Stimulated activated CD4-positive, alpha-beta T cell treated with anti-CD3 and anti-CD28 coated beads, Interleukin-4, amount 100 ng/mL, for 24 hours (primary cell): ENCODE data around the gene REM1.
"Not testable (repeated sequence)": the region's sequence is repeated elsewhere in the genome, so short reads cannot be mapped to it uniquely, and the experiment has no call there.

ENCODE experiments used
- DNase-seq: peaks from one replicate; pipeline ENCODE4 v3.0.0-alpha.2; 2020

The REM1 gene

DNA sequence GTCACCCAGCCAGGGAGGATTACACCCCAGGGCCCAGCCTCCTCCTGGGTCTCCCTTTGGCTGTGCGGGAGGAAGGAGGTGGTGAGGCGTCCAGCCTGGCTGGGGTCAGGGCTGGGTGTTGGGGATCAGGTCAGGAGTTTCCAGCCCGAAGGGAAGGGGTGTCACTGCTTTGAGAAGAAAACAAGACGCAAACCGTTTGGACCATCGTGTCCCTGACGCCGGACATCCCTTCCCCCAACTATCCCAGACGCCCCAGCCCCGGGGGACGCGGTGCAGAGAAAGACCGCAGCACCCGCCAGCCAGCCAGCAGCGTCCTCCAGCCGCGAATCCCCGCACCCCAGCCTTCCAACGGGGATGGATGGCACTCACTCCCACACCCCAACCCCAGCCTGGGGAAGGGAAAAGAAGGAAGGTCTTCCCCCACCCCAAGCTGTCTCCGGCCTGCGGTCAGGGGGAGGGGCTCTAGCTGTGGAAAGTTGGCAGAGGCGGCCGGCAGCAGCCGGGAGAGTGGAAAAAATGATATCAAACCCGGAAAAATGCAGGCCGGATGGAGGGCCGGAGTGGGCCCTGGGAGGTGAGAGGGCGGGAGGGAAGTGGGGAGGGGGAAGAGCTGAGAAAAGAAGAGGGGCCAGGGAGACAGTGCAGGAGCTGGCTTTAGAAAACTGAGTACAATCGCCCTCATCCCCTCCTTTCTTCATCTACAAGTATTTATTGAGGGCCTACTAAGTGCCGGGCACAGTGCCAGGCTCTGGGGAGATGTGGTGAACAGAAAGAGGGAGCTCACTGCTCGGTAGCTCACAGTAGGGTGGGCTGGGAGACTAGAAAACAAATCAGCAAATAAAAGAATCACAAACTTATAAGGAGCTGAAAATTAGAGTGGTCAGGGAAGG lies 10.6 kb downstream of the REM1 start:
- no peak for DNase-seq

DNA sequence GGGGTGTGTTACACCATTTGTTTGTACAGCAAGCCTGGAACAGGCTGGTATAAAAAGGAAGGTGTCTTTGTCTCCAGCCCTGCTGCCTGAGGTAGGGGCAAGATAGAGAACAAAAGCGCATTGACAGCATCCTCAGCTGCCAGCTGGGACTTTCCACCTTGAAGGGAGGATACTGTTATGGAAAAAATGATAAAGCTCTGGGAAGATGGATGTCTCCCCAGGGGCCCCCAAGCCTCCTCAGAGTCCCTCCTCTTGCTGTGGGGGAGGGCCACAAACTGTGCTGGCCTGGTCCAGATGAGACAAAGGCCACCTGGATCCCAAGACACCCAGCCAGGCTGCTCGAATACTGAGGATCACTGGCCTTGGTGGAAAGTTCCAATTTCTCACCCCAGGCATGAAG lies 13.0 kb downstream of the REM1 start:
- DNase-seq, result no peak

GRCh38 chr20:31489152-31489551 lies 14.1 kb downstream of the REM1 start:
- DNase-seq, result no peak

- no peak for DNase-seq
These were observed 15.7 kb downstream of the REM1 start for GRCh38 chr20:31490752-31491151.

DNA sequence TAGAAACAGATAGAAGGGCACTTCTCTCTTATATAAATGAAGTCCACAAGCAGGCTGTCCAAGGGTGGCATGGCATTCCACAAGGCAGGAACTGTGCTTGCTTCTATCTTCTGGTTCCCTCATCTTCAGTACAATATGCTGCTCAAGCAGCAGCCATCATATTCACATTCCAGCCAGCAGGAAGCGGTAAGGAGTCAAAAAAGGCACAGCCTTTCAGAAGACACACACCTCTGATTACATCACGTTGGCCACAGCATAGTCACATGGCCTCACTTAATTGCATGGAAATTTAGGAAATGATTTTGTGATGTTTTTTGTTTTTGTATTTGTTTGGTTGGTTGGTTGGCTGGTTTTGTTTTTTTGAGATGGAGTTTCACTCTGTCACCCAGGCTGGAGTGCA lies 19.0 kb downstream of the REM1 start:
- no peak for DNase-seq

DNA sequence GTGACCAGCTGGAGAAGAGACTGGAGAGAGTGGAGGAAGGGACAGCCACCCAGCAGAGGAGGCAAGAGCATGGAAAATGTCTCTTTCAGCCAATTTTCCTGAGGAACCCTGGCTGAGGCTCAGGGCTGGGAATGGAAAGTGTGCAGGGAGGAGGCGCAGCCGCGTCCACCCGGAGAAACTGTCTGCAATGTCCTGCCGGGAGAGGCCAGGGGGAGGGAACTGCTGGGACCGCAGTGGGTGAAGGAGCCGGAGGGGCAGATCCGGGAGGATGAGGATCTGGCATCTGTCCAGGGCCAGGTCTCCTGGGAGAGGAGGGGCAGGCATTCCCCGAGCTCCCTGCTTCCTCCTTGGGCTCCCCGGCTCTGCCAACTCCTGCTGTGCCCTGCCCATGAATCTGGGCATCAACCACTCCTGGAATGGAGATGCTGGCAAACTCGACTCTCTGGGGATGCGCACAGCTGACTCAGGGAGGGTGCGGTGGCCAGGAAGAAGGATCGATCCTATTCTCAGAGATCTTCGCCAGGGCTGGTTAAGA lies 21.7 kb downstream of the REM1 start:
- no peak for DNase-seq

DNA sequence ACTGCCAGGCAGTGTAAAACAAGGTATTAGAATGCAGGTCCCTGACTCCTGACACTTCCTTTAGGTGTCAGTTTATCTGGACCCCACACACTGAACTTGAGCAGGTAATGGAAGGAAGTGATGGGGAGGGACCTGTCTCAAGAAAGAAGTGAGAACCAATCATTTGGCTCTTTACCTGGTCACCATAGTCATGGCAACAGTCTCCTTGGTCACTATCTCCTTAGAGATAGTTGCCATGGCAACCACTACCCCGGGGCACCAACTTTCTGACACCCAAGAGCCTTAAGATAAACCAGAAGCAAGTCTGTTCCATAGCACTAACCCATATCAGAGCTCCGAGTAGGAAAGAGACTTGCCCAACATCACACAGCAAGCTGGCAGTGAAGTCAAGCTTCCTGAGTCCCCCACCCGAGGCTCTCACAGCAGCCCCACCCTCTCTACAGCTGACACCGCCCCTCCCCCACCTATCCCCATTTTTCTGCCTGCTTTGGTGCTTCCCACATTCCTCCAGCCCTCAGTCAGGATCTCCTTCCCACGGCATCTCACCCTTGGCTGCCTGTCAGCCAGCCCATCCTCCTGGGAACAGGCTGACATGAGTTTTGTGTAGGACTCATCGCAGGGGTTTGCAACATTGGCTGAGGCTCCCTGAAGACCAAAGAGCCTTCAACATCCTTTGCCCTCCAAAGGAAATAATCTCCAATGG lies 22.9 kb downstream of the REM1 start:
- DNase-seq, result no peak

DNA sequence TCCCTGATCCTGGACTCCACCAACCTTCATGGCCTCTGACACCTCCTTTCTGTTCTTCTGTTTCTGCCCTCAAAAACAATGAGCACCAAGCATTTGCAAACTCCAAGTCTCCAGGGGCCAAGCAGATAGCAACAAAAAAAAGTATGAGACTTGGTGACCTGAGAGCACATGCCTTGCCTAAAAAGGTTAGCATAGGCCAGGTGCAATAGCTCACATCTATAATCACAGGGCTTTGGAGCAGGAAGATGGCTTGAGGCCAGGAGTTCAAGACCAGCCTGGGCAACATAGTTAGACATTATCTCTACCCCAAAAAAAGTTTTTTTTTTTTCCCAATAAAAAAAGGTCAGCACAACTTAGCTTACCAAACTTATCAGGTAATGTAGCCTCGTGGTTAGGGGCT lies 25.4 kb downstream of the REM1 start:
- no peak for DNase-seq

- DNase-seq, result peak; percentile 83
These were observed 28.0 kb downstream of the REM1 start for GRCh38 chr20:31502884-31503673.

GRCh38 chr20:31505903-31506302 lies 30.8 kb downstream of the REM1 start:
- no peak for DNase-seq

GRCh38 chr20:31508517-31509244 lies 33.6 kb downstream of the REM1 start:
- DNase-seq, result no peak

GRCh38 chr20:31514154-31515071 lies 39.3 kb downstream of the REM1 start, which contains the start of gene HM13:
TSS of gene HM13 (plus strand) at chr20:31514442. CDS start at chr20:31514552, 110 bp downstream.
- peak; percentile 88 for DNase-seq

DNA sequence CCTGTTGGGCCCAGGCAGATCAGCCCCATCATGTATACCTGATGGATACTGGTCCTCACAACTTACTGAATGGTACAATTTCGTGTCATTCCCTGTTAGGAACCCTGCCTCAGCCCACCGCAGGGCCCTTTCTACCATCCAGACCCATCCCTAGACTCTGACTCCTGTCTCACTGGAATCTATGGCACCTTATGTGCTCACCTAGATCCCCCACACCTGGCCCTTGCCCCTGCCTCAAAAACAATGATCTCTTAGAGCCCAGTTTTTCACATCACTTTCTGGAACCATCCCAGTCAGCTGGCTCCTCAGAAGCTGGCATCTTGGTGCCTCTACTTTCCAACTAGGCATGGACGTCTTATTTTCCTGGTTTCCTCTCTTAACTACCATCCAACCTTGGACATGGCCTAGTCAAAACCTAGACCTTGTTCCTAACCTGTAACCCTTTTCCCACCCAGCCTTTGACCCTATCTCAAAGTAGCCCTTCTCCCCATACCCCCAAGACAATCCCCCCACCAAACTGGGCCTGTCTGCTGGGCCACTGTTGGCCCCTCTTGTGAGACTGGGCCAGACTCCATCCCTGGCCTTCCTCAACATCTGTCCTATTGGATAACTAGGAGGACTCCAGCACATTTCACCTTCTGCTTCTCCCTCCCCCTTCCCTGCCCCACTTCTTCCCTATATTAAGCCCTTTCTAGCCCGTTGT lies 40.1 kb downstream of the REM1 start:
- no peak for DNase-seq

- peak; percentile 6 for DNase-seq
These were observed 40.7 kb downstream of the REM1 start for GRCh38 chr20:31515775-31516107.

- DNase-seq, result no peak
These were observed 41.1 kb downstream of the REM1 start for GRCh38 chr20:31516166-31516565.

- peak; percentile 9 for DNase-seq
These were observed 41.6 kb downstream of the REM1 start for GRCh38 chr20:31516651-31517050.

DNA sequence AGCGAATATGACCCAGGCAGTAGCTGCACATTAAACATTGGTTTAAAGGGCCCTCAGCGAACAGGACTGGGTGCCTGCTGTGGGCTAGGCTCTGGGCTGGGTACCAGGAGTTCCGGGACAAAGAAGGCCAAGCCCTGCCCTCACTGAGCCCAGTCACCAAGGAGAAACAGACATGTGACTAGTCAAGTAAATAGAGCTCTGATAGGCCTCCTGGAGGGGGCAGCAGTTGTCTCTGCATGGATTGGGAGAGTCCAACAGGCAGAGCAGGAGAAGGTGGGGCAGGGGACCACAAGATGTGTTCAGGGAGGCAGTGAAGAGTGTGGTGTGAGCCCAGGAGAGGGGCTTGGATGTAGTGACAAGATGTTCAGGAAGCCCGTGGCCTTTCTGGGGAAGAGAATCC lies 42.3 kb downstream of the REM1 start:
- no peak for DNase-seq

DNA sequence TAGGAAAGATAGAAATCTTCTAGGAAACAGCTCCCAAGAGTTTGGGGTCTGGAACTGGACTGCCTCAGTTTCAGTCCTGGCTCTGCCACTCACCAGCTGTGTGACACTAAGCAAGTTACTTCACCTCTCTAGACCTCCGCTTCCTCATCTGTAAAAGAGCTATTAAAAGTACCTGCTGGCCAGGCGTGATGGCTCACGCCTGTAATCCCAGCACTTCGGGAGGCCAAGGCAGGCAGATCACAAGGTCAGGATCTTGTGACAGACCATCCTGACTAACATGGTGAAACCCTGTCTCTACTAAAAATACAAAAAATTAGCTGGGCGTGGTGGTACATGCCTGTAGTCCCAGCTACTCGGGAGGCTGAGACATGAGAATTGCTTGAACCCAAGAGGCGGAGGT lies 46.2 kb downstream of the REM1 start:
- DNase-seq, result not testable (repeated sequence)

GRCh38 chr20:31522731-31523130 lies 47.6 kb downstream of the REM1 start:
- DNase-seq, result no peak
